ENCODE data around the gene KRTAP5-9. TPM values are rescaled to one million over a fixed set of nuclear protein-coding genes. Genes with fewer than 3 reads are reported as not detected.
A peak's percentile ranks its signal among the peaks of the same experiment; 100 is the strongest.
"Not testable (repeated sequence)": the region's sequence is repeated elsewhere in the genome, so short reads cannot be mapped to it uniquely, and the experiment has no call there.

Gene KRTAP5-9
- total RNA-seq, 1 donor from 2014 or later, result 0.76 TPM

DNA sequence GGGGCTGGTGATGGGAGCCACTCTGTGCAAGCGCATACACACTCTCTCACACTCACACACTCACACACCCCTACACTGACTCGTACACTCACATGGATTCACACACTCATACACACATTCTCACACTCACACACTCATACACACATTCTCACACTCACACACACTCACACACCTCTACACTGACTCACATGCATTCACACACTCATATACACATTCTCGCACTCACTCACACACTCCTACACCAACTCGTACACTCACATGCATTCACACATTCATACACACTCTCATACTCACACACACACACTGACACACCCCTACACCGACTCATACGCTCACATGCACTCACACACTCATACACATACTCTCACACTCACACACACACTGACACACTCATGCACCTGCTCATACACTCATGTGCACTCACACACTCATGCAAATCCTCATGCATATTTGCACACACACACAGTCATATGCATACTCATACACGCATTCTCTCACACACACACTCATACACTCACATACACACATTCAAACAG is 29.3 kb downstream of the KRTAP5-9 start:
- H3K36me3 Mint-ChIP-seq (ENCODE audit: unreplicated experiment), result peaks cover 5% of the 10 kb centered on the region
- H3K27ac Mint-ChIP-seq (ENCODE audit: unreplicated experiment), result no peak overlapping the region
- peaks cover 11% of the 10 kb centered on the region for H3K4me1 Mint-ChIP-seq (ENCODE audit: low read depth, unreplicated experiment)
- H3K9me3 Mint-ChIP-seq (ENCODE audit: unreplicated experiment), result peaks cover 3% of the 10 kb centered on the region
- H3K4me3 Mint-ChIP-seq (ENCODE audit: unreplicated experiment), result no peak overlapping the region
- H3K27me3 Mint-ChIP-seq (ENCODE audit: unreplicated experiment), result peaks cover 2% of the 10 kb centered on the region
- no peak for TF ChIP-seq CTCF (IDR thresholded peaks at IDR 0.05; ENCODE audit: partially characterized antibody, unreplicated experiment)
- no peak for DNase-seq

DNA sequence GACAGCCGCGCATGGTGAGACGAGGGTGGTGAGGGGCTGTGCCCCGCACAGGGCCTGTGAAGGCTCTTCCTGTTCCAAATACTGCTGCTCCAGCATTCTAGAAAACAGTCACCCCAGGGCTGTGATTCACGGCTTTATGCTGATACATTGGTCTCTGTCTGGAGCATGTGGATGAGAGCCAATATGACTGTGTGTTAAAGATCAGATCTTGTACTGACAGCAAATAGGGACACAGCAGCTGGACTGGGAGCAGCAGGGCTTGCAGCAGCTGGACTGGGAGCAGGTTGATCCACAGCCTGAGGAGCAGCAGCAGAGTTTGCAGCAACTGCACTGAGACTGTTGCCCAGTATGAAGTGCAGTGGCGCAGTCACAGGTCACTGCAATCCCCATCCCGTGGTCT is 31.3 kb downstream of the KRTAP5-9 start:
- DNase-seq; H3K36me3 Mint-ChIP-seq (ENCODE audit: unreplicated experiment); H3K9me3 Mint-ChIP-seq (ENCODE audit: unreplicated experiment); H3K27me3 Mint-ChIP-seq (ENCODE audit: unreplicated experiment); H3K4me3 Mint-ChIP-seq (ENCODE audit: unreplicated experiment); H3K27ac Mint-ChIP-seq (ENCODE audit: unreplicated experiment): not testable (repeated sequence)
- peaks cover 11% of the 10 kb centered on the region for H3K4me1 Mint-ChIP-seq (ENCODE audit: low read depth, unreplicated experiment)

DNA sequence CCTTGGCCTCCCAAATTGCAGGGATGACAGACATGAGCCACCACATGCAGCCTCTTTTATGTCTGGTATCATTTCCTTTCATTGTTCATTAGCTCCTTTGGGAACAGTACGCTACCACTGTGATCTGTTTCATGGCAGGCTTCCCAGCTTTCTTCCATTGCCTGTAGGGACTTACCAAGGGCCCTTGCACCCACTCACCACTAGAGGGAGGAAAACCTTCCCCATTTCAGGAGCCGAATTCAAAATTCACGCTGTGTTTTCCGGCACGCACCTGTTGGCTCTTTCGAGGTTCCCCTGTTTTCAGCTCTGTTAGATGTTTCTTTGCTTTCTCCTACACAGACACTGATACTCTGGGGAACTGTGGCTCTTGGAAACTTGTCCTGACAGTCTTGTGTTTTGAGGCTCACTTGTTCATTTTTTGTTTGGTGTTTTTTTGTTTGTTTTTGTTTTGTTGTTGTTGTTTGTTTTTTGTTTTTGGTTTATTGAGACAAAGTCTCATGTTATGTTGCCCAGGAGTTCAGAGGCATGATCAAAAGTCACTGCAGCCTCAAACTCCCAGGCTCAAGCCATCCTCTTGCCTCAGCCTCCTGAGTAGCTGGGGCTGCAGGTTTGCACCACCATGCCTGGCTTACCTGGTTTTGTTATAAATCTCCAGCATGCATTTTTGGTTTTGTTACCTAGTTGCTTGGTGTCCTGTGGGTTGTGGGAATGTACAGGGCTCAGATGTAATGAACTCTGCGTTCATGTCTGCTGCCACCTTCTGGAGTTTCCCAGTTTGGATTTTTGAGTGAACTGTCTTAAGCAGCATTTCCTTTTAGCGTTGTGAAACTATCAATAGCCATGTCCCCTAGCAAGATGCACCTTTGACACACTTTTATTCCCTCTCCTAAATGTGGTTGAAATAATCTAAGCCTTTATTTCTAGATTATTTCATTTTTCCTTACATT is 32.1 kb downstream of the KRTAP5-9 start:
- H3K36me3 Mint-ChIP-seq (ENCODE audit: unreplicated experiment), result peaks cover 5% of the 10 kb centered on the region
- H3K4me3 Mint-ChIP-seq (ENCODE audit: unreplicated experiment), result no peak overlapping the region
- H3K4me1 Mint-ChIP-seq (ENCODE audit: low read depth, unreplicated experiment), result peaks cover 11% of the 10 kb centered on the region
- peak; percentile 56 for DNase-seq
- no peak overlapping the region for H3K27ac Mint-ChIP-seq (ENCODE audit: unreplicated experiment)
- peaks cover 3% of the 10 kb centered on the region for H3K9me3 Mint-ChIP-seq (ENCODE audit: unreplicated experiment)
- TF ChIP-seq CTCF (IDR thresholded peaks at IDR 0.05; ENCODE audit: partially characterized antibody, unreplicated experiment), result peak; percentile 86
- H3K27me3 Mint-ChIP-seq (ENCODE audit: unreplicated experiment), result peaks cover 2% of the 10 kb centered on the region

- no peak for TF ChIP-seq CTCF (IDR thresholded peaks at IDR 0.05; ENCODE audit: partially characterized antibody, unreplicated experiment)
- no peak for DNase-seq
- H3K36me3 Mint-ChIP-seq (ENCODE audit: unreplicated experiment), result peaks cover 5% of the 10 kb centered on the region
- peaks cover 5% of the 10 kb centered on the region for H3K9me3 Mint-ChIP-seq (ENCODE audit: unreplicated experiment)
- H3K4me1 Mint-ChIP-seq (ENCODE audit: low read depth, unreplicated experiment), result peaks cover 11% of the 10 kb centered on the region
- H3K4me3 Mint-ChIP-seq (ENCODE audit: unreplicated experiment), result no peak overlapping the region
- peaks cover 2% of the 10 kb centered on the region for H3K27me3 Mint-ChIP-seq (ENCODE audit: unreplicated experiment)
- H3K27ac Mint-ChIP-seq (ENCODE audit: unreplicated experiment), result no peak overlapping the region
Measured at GRCh38 chr11:71581826-71582225, 33.6 kb downstream of the KRTAP5-9 start.

DNA sequence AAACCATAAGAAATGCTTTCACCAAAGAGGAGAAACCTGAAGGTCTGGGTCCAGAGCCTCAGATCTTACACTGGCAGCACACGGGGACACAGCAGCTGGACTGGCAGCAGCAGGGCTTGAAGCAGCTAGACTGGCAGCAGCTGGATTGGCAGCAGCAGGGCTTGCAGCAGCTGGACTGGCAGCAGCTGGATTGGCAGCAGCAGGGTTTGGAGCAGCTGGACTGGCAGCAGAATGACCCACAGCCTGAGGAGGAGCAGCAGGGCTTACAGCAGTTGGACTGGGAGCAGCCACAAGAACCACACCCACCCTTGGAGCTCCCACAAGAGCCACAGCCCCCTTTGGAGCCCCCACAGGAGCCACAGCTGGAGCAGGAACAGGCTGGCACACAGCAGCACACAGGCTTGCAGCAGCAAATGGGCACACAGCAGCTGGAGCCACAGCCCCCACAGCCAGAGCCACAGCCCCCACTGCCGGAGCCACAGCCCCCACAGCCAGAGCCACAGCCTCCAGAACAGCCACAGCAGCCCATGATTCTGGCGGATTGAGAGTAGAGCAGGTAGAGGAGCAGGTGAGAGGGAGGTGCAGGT is 34.2 kb downstream of the KRTAP5-9 start, which contains the start of gene KRTAP5-11:
TSS of gene KRTAP5-11 (minus strand) at position 567 of the 587 bp plus-strand sequence. CDS start at position 529, 38 bp downstream.
- no peak for TF ChIP-seq CTCF (IDR thresholded peaks at IDR 0.05; ENCODE audit: partially characterized antibody, unreplicated experiment)
- Mint-ChIP-seq H3K4me1 (ENCODE audit: low read depth, unreplicated experiment) (peaks cover 11% of the 10 kb centered on the region), H3K9me3 (ENCODE audit: unreplicated experiment) (peaks cover 5% of the 10 kb centered on the region), H3K27ac (ENCODE audit: unreplicated experiment) (no peak within 1 kb of the TSS), H3K27me3 (ENCODE audit: unreplicated experiment) (peaks cover 2% of the 10 kb centered on the region), H3K4me3 (ENCODE audit: unreplicated experiment) (no peak within 1 kb of the TSS), H3K36me3 (ENCODE audit: unreplicated experiment) (peaks cover 5% of the 10 kb centered on the region)
- DNase-seq, result no peak

GRCh38 chr11:71582969-71583368 is 34.7 kb downstream of the KRTAP5-9 start:
- not testable (repeated sequence) for H3K27ac Mint-ChIP-seq (ENCODE audit: unreplicated experiment); H3K4me3 Mint-ChIP-seq (ENCODE audit: unreplicated experiment); H3K27me3 Mint-ChIP-seq (ENCODE audit: unreplicated experiment); DNase-seq; H3K36me3 Mint-ChIP-seq (ENCODE audit: unreplicated experiment); H3K9me3 Mint-ChIP-seq (ENCODE audit: unreplicated experiment)
- H3K4me1 Mint-ChIP-seq (ENCODE audit: low read depth, unreplicated experiment), result peaks cover 11% of the 10 kb centered on the region

DNA sequence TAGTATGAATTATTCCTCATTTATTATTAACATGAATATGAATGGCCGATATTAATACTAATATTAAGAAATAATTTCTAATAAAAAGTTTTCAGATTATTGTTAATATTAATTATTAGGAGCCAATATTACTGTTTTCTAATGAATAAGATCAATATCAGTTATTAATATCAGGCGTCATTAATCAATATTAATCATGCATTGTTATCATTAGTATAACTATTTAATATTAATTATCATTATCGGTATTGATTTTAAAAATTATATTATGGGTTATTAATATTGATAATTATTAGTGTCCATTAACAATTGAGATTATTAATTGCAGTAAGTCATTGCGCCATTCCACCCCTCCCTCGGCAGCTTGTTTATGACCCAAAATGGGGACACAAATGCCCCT is 37.5 kb downstream of the KRTAP5-9 start:
- not testable (repeated sequence) for H3K27ac Mint-ChIP-seq (ENCODE audit: unreplicated experiment); H3K4me1 Mint-ChIP-seq (ENCODE audit: low read depth, unreplicated experiment); H3K36me3 Mint-ChIP-seq (ENCODE audit: unreplicated experiment); H3K4me3 Mint-ChIP-seq (ENCODE audit: unreplicated experiment); DNase-seq; H3K9me3 Mint-ChIP-seq (ENCODE audit: unreplicated experiment); H3K27me3 Mint-ChIP-seq (ENCODE audit: unreplicated experiment)

DNA sequence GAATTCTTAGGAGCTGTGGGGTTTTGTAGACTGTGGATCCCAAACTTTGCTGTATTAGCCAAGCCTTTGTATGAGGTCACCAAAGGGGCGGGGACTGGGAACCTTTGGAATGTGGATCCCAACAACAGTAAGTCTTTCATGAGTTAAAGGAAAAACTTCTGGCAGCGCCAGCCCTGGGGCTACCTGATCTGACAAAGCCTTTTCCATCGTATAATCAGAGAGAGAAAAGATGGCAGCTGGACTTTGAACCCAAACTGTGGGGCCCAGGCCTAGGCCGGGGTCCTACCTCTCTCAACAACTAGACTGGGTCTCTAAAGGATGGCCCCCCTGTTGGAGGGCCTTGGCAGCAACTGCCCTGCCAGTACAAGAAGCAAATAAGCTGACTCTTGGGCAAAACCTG is 40.1 kb downstream of the KRTAP5-9 start:
- H3K27me3 Mint-ChIP-seq (ENCODE audit: unreplicated experiment); H3K36me3 Mint-ChIP-seq (ENCODE audit: unreplicated experiment); H3K4me1 Mint-ChIP-seq (ENCODE audit: low read depth, unreplicated experiment); H3K4me3 Mint-ChIP-seq (ENCODE audit: unreplicated experiment); DNase-seq; H3K27ac Mint-ChIP-seq (ENCODE audit: unreplicated experiment); H3K9me3 Mint-ChIP-seq (ENCODE audit: unreplicated experiment): not testable (repeated sequence)

Measured in glutamatergic neuron (in vitro differentiated cells).